IPS-18a (cell line): ENCODE measurements around the gene SEC61A2.

Experiments used
- H3K27ac ChIP-seq: one replicate; pipeline ENCODE4 v1.5.1; 2013; ENCODE audit warnings: low read length
- H3K27me3 ChIP-seq: one replicate; pipeline ENCODE4 v1.6.1; 2013; ENCODE audit warnings: mild to moderate bottlenecking, low read length; ENCODE audit not compliant: control insufficient read depth, insufficient read depth
- H3K36me3 ChIP-seq: one replicate; pipeline ENCODE4 v1.6.1; 2013; ENCODE audit warnings: low read depth, low read length; ENCODE audit not compliant: control insufficient read depth
- H3K4me1 ChIP-seq: one replicate; pipeline ENCODE4 v1.6.1; 2013; ENCODE audit warnings: low read depth, low read length; ENCODE audit not compliant: control insufficient read depth
- H3K4me3 ChIP-seq: one replicate; pipeline ENCODE4 v1.5.1; 2013; ENCODE audit warnings: low read length
- H3K9ac ChIP-seq: one replicate; pipeline ENCODE4 v1.6.1; 2013; ENCODE audit warnings: mild to moderate bottlenecking, low read length, moderate library complexity
- H3K9me3 ChIP-seq: one replicate; pipeline ENCODE4 v1.6.1; 2013; ENCODE audit warnings: low read depth, low read length; ENCODE audit not compliant: control insufficient read depth

SEC61A2 gene

DNA sequence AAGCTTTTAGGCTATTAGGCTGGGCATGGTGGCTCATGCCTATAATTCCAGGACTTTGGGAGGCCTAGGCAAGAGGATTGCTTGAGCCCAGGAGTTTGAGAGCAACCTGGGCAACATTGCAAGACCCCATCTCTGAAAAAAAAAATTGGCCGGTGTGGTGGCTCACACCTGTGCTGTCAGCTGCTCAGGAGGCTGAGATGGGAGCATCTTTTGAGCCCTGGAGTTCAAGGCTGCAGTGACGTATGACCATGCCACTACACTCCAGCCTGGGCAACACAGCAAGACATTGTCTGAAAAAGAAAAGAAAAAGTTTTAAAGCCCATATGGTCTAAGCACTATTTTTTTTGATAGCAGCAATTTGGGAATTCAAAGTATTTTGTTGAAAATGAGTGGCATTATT lies 15.8 kb upstream of the SEC61A2 start:
- no peak overlapping the region for H3K27ac ChIP-seq
- no peaks in the 10 kb centered on the region for H3K9me3 ChIP-seq
- H3K4me3 ChIP-seq: no peak overlapping the region
- no peaks in the 10 kb centered on the region for H3K27me3 ChIP-seq
- H3K36me3 ChIP-seq: peaks cover 40% of the 10 kb centered on the region
- no peaks in the 10 kb centered on the region for H3K4me1 ChIP-seq
- H3K9ac ChIP-seq: no peak overlapping the region

GRCh38 chr10:12121673-12122072 lies 7.8 kb upstream of the SEC61A2 start:
- Histone ChIP-seq H3K4me1 (no peaks in the 10 kb centered on the region), H3K9ac (no peak overlapping the region), H3K27me3 (no peaks in the 10 kb centered on the region), H3K4me3 (no peak overlapping the region), H3K9me3 (no peaks in the 10 kb centered on the region), H3K36me3 (peaks cover 41% of the 10 kb centered on the region), H3K27ac (no peak overlapping the region)

DNA sequence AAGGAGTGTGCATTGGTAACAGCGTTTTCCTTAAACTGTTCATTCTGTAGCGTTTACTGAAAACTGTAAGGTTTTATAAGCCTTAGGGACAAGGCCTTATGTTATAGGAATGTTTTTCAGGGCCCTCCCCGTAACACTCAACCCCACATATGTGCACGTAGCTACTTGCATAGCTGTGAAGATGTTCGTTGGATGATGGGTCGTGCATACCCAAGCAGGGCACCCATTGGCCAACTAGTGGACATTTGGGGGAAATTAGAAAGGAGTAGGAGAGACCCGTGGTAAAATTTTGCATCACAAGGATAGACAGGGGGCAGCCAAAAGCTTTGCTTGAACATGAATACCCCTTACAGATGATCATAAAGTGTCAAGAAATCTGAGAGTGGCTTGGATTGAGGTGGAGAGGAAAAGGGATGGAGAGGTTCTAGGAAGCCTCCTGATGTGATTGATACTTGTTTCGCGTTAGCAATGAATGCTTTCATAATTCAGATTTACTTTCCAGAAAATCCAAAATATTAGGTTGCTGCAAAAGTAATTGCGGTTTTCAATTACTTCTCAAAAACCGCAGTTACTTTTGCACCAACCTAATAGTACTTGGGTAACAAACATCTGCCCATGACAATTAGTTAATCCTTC lies 878 bp downstream of the SEC61A2 start:
- no peaks in the 10 kb centered on the region for H3K4me1 ChIP-seq
- no peak overlapping the region for H3K27ac ChIP-seq
- H3K36me3 ChIP-seq: no peaks in the 10 kb centered on the region
- H3K9ac ChIP-seq: peak overlapping the region; percentile 46
- H3K9me3 ChIP-seq: no peaks in the 10 kb centered on the region
- H3K4me3 ChIP-seq: peak overlapping the region; percentile 92
- no peaks in the 10 kb centered on the region for H3K27me3 ChIP-seq

- H3K4me1 ChIP-seq: no peaks in the 10 kb centered on the region
- H3K9me3 ChIP-seq: no peaks in the 10 kb centered on the region
- no peak overlapping the region for H3K27ac ChIP-seq
- no peak overlapping the region for H3K4me3 ChIP-seq
- H3K36me3 ChIP-seq: peaks cover 15% of the 10 kb centered on the region
- no peaks in the 10 kb centered on the region for H3K27me3 ChIP-seq
- H3K9ac ChIP-seq: no peak overlapping the region
Measured at GRCh38 chr10:12135631-12136030, 6.2 kb downstream of the SEC61A2 start.

DNA sequence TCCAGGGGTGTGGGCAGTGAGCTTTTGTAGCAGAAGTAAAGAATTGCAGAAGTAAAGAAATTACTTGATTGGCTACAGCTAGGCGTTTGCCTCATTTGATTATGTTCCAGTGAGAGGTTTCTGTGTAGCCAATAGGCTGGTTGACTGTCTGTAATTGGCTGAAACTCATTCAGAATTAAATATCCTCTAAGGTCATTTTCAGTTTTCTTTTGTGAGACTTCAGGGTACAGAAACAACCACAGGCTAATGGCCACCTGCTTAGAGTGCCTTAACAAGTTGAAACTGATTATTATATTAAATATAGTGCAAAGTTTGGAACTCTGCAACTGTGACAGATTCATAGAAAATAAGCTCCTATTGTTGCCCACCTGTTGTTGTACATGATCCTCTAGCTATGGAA lies 10.6 kb downstream of the SEC61A2 start:
- no peak overlapping the region for H3K4me3 ChIP-seq
- no peaks in the 10 kb centered on the region for H3K9me3 ChIP-seq
- H3K27me3 ChIP-seq: no peaks in the 10 kb centered on the region
- peaks cover 26% of the 10 kb centered on the region for H3K36me3 ChIP-seq
- H3K27ac ChIP-seq: no peak overlapping the region
- no peak overlapping the region for H3K9ac ChIP-seq
- no peaks in the 10 kb centered on the region for H3K4me1 ChIP-seq

DNA sequence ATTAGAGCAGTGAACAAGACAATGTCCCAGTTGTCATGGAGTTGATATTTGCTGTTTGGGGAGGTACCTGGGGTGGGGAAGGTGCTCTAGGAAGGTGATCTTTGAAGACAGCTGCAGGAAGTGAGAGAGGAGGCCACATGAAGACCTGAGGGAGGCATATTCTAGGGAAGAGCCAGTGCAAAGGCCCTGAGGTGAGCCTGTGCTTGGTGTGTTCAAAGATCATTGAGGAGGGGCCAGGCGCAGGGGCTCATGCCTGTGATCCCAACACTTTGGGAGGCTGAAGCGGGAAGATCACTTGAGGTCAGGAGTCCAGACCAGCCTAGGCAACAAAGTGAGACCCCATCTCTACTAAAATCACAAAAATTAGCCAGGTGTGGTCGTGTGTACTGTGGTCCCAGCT lies 15.1 kb downstream of the SEC61A2 start:
- Histone ChIP-seq H3K9me3 (no peaks in the 10 kb centered on the region), H3K9ac (no peak overlapping the region), H3K27ac (no peak overlapping the region), H3K36me3 (peaks cover 14% of the 10 kb centered on the region), H3K27me3 (no peaks in the 10 kb centered on the region), H3K4me3 (no peak overlapping the region), H3K4me1 (no peaks in the 10 kb centered on the region)

GRCh38 chr10:12150163-12150562 lies 20.7 kb downstream of the SEC61A2 start:
- no peak overlapping the region for H3K27ac ChIP-seq
- no peaks in the 10 kb centered on the region for H3K9me3 ChIP-seq
- H3K36me3 ChIP-seq: peaks cover 9% of the 10 kb centered on the region
- no peaks in the 10 kb centered on the region for H3K4me1 ChIP-seq
- H3K4me3 ChIP-seq: no peak overlapping the region
- H3K9ac ChIP-seq: no peak overlapping the region
- no peaks in the 10 kb centered on the region for H3K27me3 ChIP-seq

GRCh38 chr10:12154516-12154915 lies 25.0 kb downstream of the SEC61A2 start:
- no peaks in the 10 kb centered on the region for H3K27me3 ChIP-seq
- H3K4me1 ChIP-seq: no peaks in the 10 kb centered on the region

GRCh38 chr10:12156367-12157123 lies 27.1 kb downstream of the SEC61A2 start:
- no peak overlapping the region for H3K4me3 ChIP-seq
- H3K36me3 ChIP-seq: peaks cover 12% of the 10 kb centered on the region
- H3K9ac ChIP-seq: no peak overlapping the region
- no peak overlapping the region for H3K27ac ChIP-seq
- no peaks in the 10 kb centered on the region for H3K4me1 ChIP-seq
- H3K9me3 ChIP-seq: no peaks in the 10 kb centered on the region
- no peaks in the 10 kb centered on the region for H3K27me3 ChIP-seq

More at GRCh38 chr10:12154516-12154915, 25.0 kb downstream of the SEC61A2 start:
- no peaks in the 10 kb centered on the region for H3K9me3 ChIP-seq
- no peak overlapping the region for H3K4me3 ChIP-seq
- no peak overlapping the region for H3K9ac ChIP-seq
- no peak overlapping the region for H3K27ac ChIP-seq
- H3K36me3 ChIP-seq: peaks cover 9% of the 10 kb centered on the region

- Histone ChIP-seq H3K9me3 (no peaks in the 10 kb centered on the region), H3K9ac (no peak overlapping the region), H3K27me3 (no peaks in the 10 kb centered on the region), H3K4me3 (no peak overlapping the region), H3K36me3 (peaks cover 23% of the 10 kb centered on the region), H3K27ac (no peak overlapping the region), H3K4me1 (no peaks in the 10 kb centered on the region)
Measured at GRCh38 chr10:12158111-12158510, 28.6 kb downstream of the SEC61A2 start.

DNA sequence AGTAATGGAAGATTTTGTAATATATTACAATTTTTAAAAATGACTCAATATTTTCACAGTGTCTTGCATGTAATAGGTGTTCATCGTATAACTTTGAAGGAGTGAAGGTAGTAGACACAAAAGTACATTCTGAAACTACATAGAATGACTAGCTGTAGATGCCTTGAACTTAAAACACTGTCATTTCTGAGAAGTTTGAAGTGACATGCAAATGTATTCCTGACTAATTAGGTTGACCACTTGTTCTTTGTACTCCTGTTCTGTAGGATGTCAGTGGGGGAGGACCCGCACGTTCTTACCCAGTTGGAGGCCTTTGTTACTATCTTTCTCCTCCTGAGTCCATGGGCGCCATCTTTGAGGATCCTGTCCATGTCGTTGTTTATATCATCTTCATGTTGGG lies 31.2 kb downstream of the SEC61A2 start:
- H3K27ac ChIP-seq: no peak overlapping the region
- H3K27me3 ChIP-seq: no peaks in the 10 kb centered on the region
- no peaks in the 10 kb centered on the region for H3K9me3 ChIP-seq
- H3K9ac ChIP-seq: no peak overlapping the region
- no peaks in the 10 kb centered on the region for H3K4me1 ChIP-seq
- H3K36me3 ChIP-seq: peaks cover 34% of the 10 kb centered on the region
- H3K4me3 ChIP-seq: no peak overlapping the region

DNA sequence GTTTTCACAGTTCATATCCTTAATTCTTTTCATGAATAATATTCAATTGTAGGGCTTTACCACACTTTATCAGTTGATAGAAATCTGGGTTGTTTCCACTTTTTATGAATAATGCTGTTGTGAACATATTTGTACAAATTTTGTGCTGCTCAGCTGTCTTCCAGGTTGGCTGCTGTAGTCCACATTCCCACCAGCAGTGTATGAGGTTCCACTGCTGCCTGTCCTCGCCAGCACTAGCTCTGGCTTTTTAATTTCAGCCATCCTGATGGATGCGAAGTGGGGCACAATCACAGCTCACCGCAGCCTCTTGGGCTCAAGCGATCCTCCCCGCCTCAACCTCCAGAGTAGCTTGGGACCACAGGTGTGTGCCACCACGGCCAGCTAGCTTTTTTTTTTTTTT lies 33.5 kb downstream of the SEC61A2 start:
- H3K27ac ChIP-seq: no peak overlapping the region
- no peaks in the 10 kb centered on the region for H3K27me3 ChIP-seq
- no peak overlapping the region for H3K4me3 ChIP-seq
- no peaks in the 10 kb centered on the region for H3K4me1 ChIP-seq
- peaks cover 49% of the 10 kb centered on the region for H3K36me3 ChIP-seq
- H3K9ac ChIP-seq: no peak overlapping the region
- H3K9me3 ChIP-seq: no peaks in the 10 kb centered on the region
